HG03196 (cell line): Measurements from ENCODE around the gene OR8G5.
"Not testable (repeated sequence)": the region's sequence is repeated elsewhere in the genome, so short reads cannot be mapped to it uniquely, and the experiment has no call there.

ENCODE experiments used
- ATAC-seq: cut with Tn5 transposase; IDR thresholded peaks from one replicate; pipeline ENCODE4 v1.9.1; 2021; ENCODE audit not compliant: unreplicated experiment

OR8G5 gene

GRCh38 chr11:124256076-124256475 lies at the start of gene OR8G5:
Gene OR8G5, plus strand, starts transcription at chr11:124256376. Its CDS starts 8,556 bp downstream, at chr11:124264932.
- ATAC-seq: no peak

GRCh38 chr11:124207102-124207792 lies 48.9 kb upstream of the OR8G5 start:
- ATAC-seq: no peak

- no peak for ATAC-seq
These were observed 46.3 kb upstream of the OR8G5 start for GRCh38 chr11:124209824-124210357.

GRCh38 chr11:124210421-124210820 lies 45.8 kb upstream of the OR8G5 start:
- no peak for ATAC-seq

GRCh38 chr11:124211321-124211720 lies 44.9 kb upstream of the OR8G5 start:
- no peak for ATAC-seq

- no peak for ATAC-seq
These were observed 42.1 kb upstream of the OR8G5 start for GRCh38 chr11:124214027-124214426.

- no peak for ATAC-seq
These were observed 37.0 kb upstream of the OR8G5 start for GRCh38 chr11:124219126-124219525.

GRCh38 chr11:124222407-124222806 lies 33.8 kb upstream of the OR8G5 start:
- no peak for ATAC-seq

GRCh38 chr11:124224618-124225423 lies 31.4 kb upstream of the OR8G5 start:
- ATAC-seq: not testable (repeated sequence)

- ATAC-seq: no peak
These were observed 30.7 kb upstream of the OR8G5 start for GRCh38 chr11:124225471-124225870.

GRCh38 chr11:124233376-124233775 lies 22.8 kb upstream of the OR8G5 start:
- ATAC-seq: no peak

- no peak for ATAC-seq
These were observed 17.7 kb upstream of the OR8G5 start for GRCh38 chr11:124238512-124238911.

GRCh38 chr11:124240621-124241397 lies 15.4 kb upstream of the OR8G5 start, which contains the start of gene OR8G1:
Gene OR8G1, plus strand, starts transcription at chr11:124241095. Its CDS starts 8,581 bp downstream, at chr11:124249676.
- no peak for ATAC-seq

- not testable (repeated sequence) for ATAC-seq
These were observed 6.3 kb upstream of the OR8G5 start for GRCh38 chr11:124249869-124250268.

- ATAC-seq: not testable (repeated sequence)
These were observed 8.9 kb downstream of the OR8G5 start for GRCh38 chr11:124265041-124265440.

- not testable (repeated sequence) for ATAC-seq
These were observed 14.7 kb downstream of the OR8G5 start for GRCh38 chr11:124270886-124271285.

GRCh38 chr11:124274000-124274399 lies 17.8 kb downstream of the OR8G5 start:
- ATAC-seq: no peak

- ATAC-seq: no peak
These were observed 19.9 kb downstream of the OR8G5 start for GRCh38 chr11:124276081-124276480.

- no peak for ATAC-seq
These were observed 21.0 kb downstream of the OR8G5 start for GRCh38 chr11:124277207-124277606.

GRCh38 chr11:124277804-124278203 lies 21.6 kb downstream of the OR8G5 start:
- ATAC-seq: no peak

GRCh38 chr11:124278261-124278660 lies 22.1 kb downstream of the OR8G5 start:
- ATAC-seq: no peak
